Right ventricle myocardium superior (tissue), 1 donor: Measurements from ENCODE around the gene MRPL21. TPM values are rescaled to one million over a fixed set of nuclear protein-coding genes. Genes with fewer than 3 reads are reported as not detected.

Experiments
- ATAC-seq: fragments of 200-7000 bp; cut with Tn5 transposase; one replicate; pipeline ENCODE4 v1.9.1; 2020; ENCODE audit warnings: mild to moderate bottlenecking; ENCODE audit not compliant: poor library complexity
- DNase-seq: peaks from one replicate; pipeline ENCODE4 v3.0.0-alpha.2; 2020
- intact Hi-C: fragments of 100-400 bp; cut with DNase I; formaldehyde crosslinking; loops from one replicate; pipeline ENCODE4 v1.11.2; 2022
- total RNA-seq: library from RNA; stranded (reverse); fragmentation: NEBNext Ultra II Directional; extraction: Animal tissue kit (Norgen Biotek cat#: 25700); gene quantifications from one replicate; pipeline ENCODE4 v1.2.1, GENCODE V29; 2021
- donor health status: DM: no; HTN: yes; CAD: no; lungs with severe emphysema.

The MRPL21 gene
- total RNA-seq, 1 donor from 2014 or later: 124 TPM

- ATAC-seq: no peak
- DNase-seq: peak; percentile 16
- intact Hi-C loops: no loop called here
These were observed 49.2 kb downstream of the MRPL21 start for GRCh38 chr11:68854273-68854958.

- ATAC-seq: no peak
- DNase-seq: peak; percentile 14
- intact Hi-C loops: no loop called here
These were observed 51.0 kb downstream of the MRPL21 start for GRCh38 chr11:68852628-68853027.

- no peak for ATAC-seq
- intact Hi-C loops: no loop called here
These were observed 55.2 kb downstream of the MRPL21 start for GRCh38 chr11:68848429-68848828.

GRCh38 chr11:68847395-68847794 is 56.2 kb downstream of the MRPL21 start:
- DNase-seq: peak; percentile 10
- intact Hi-C loops: no loop called here
- ATAC-seq: no peak

More at GRCh38 chr11:68848429-68848828, 55.2 kb downstream of the MRPL21 start:
- DNase-seq: peak; percentile 11

DNA sequence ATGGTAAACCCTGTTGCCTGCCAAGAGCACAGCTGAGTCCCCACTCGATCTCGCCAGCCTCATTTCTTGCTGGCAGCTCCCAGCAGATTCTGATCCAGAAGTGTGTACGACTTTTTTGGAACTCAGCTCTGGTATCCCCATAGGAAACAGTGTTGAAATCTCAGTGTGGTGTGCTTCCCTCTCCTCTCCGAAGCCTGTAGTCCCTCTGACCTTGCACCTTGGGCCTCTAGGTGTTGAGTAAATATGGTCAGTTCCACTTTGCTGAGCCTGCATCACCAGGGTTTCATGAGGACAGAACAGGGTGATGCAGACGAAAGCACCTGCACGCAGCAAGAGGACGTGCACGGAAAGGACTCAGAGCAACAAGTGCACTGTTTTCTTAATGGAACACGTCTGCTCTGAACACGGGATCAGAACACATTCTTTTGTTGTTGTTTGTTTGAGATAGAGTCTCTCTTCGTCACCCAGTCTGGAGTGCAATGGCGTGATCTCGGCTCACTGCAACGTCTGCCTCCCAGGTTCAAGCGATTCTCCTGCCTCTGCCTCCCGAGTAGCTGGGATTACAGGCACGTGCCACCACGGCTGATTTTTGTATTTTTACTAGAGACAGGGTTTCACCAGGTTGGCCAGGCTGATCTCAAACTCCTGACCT is 58.2 kb downstream of the MRPL21 start:
- ATAC-seq (peak; percentile 9), DNase-seq (no peak)
- intact Hi-C loops: no loop called here

DNA sequence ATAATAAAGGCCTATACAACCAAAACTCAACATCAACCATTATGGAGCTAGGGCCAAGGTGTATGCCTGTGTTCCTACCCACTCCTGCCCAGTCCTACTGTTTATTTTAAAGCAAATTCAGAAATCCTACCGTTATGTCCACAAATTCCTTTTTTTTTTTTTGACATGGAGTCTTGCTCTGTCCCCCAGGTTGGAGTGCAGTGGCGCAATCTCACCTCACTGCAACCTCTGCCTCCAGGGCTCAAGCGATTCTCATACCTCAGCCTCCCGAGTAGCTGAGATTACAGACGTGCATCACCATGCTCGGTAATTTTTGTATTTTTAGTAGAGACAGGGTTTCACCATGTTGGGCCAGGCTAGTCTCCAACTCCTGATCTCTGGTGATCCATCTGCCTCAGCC is 58.8 kb downstream of the MRPL21 start:
- intact Hi-C loops: no loop called here
- DNase-seq: no peak
- no peak for ATAC-seq

- ATAC-seq (no peak), DNase-seq (no peak)
- intact Hi-C loops: no loop called here
These were observed 59.3 kb downstream of the MRPL21 start for GRCh38 chr11:68844376-68844775.

DNA sequence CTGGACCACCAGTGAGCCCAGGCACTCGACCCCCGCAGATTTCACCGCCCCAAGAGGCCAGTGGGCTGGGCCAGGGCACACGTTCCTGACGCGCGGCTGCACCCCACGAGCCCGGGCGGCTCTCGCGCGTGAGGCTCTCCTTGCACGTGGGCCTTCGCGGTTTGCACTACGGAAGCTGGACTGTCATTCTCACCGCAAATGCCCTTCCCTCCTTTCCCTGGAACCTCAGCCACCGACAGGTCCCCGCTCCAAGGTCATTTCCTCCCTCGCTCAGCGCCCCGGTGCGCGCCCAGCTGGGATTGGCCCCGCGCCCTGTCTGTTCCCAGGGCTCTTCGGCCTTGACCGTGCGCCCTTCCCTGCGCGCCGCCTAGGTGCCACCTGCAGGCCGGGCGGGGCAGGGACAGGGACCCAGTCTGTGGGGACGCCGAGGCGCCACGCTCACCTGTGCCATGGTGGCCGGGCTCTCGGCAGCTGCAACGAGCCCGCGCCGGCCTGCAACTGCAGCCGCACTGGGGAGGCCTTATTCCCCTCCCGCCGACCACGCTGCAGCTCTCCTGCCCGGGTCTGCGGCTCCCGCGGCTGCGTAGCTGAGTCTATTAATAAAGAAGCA is 59.8 kb downstream of the MRPL21 start:
- ATAC-seq (peak; percentile 57), DNase-seq (peak; percentile 91)
- intact Hi-C loops: no loop called here

DNA sequence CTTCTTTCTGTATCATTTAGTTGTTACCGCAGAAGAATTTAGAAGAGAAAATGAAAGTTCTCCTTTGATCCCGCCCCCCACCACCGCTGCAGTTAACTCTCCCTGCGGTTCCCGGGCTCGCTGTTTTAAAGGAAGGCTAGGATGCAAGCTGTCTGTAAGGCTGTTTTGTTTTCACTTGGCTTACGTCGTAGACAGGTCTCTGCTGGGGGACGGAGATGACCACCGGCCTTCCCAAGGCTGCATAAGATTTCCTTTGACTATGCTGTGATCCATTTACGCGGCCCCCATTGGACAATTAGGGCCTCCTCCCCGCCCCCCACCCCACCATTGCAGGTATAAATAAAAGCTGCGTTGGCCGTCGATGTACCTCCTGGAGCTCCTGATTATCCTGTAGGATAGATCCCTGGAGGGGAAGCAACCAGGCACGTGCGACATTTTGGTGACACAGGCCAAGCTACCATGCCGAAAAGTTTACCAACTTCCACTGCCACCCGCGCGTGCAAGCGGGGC is 60.5 kb downstream of the MRPL21 start:
- ATAC-seq: no peak
- DNase-seq: peak; percentile 37
- intact Hi-C loops: no loop called here

GRCh38 chr11:68842427-68843051 is 61.1 kb downstream of the MRPL21 start:
- no peak for ATAC-seq
- intact Hi-C loops: no loop called here
- no peak for DNase-seq

- DNase-seq: peak; percentile 90
- intact Hi-C loops: no loop called here
- ATAC-seq: peak; percentile 55
These were observed 61.8 kb downstream of the MRPL21 start, which contains the start of gene CPT1A for GRCh38 chr11:68841718-68842426. Gene CPT1A, minus strand, starts transcription at chr11:68841916. Its CDS starts 26,442 bp downstream, at chr11:68815474.

Other genes starting within 250 kb of the MRPL21 start
- not detected for gene GAL, start 219.3 kb downstream of the MRPL21 start, total RNA-seq
- gene TESMIN, start 152.3 kb downstream of the MRPL21 start, total RNA-seq: 0.46 TPM
- gene CPT1A, start 61.9 kb downstream of the MRPL21 start, total RNA-seq: 77.1 TPM
- 13.5 TPM for gene IGHMBP2, start 59 bp upstream of the MRPL21 start, total RNA-seq
- gene MRGPRD, start 77.2 kb upstream of the MRPL21 start, total RNA-seq: not detected
- gene MRGPRF, start 109.4 kb upstream of the MRPL21 start, total RNA-seq: 4.9 TPM
- gene TPCN2, start 145.1 kb upstream of the MRPL21 start, total RNA-seq: 7.6 TPM